ENCODE results near the gene PTPRM. TPM values are rescaled to one million over a fixed set of nuclear protein-coding genes. Genes with fewer than 3 reads are reported as not detected.

The PTPRM gene
- total RNA-seq, 1 experiment from 2014 or later, result 100.0 TPM

GRCh38 chr18:7742224-7742623, 175.1 kb downstream of the PTPRM start:
- no peak for TF ChIP-seq CTCF (IDR thresholded peaks at IDR 0.05; ENCODE audit: insufficient read depth in 1 of 2, low read depth in 1 of 2, low read length in 1 of 2, severe bottlenecking in 1 of 2, unreplicated experiment in 1 of 2)
- H3K27ac Mint-ChIP-seq (ENCODE audit: unreplicated experiment), result no peak overlapping the region
- intact Hi-C loops (cut with micrococcal nuclease; ENCODE audit: unreplicated experiment), result no loop called here
- H3K4me1 Mint-ChIP-seq (ENCODE audit: low read depth, unreplicated experiment), result peaks cover 40% of the 10 kb centered on the region
- BruUV-seq (replicated peaks), result no TSS peak
- peaks cover 22% of the 10 kb centered on the region for H3K36me3 Mint-ChIP-seq (ENCODE audit: insufficient read depth, unreplicated experiment)
- H3K4me3 Mint-ChIP-seq (ENCODE audit: unreplicated experiment), result no peak overlapping the region
- Histone ChIP-seq H3K4me3 (ENCODE audit: low read depth, low read length) (no peak overlapping the region), H3K4me1 (peaks cover 42% of the 10 kb centered on the region), H3K36me3 (ENCODE audit: control insufficient read depth, insufficient read depth, low read length) (no peaks in the 10 kb centered on the region), H3K9me3 (peaks cover 13% of the 10 kb centered on the region), H3K27me3 (replicated peaks; ENCODE audit: control insufficient read depth, insufficient read depth, low read length) (no peaks in the 10 kb centered on the region)
- no peaks in the 10 kb centered on the region for H3K27me3 Mint-ChIP-seq (ENCODE audit: insufficient read depth, unreplicated experiment)
- POLR2A ChIA-PET, result no interaction called here
- DNase-seq, result no peak
- CTCF ChIA-PET, result no interaction called here
- H3K9me3 Mint-ChIP-seq (ENCODE audit: unreplicated experiment), result peaks cover 13% of the 10 kb centered on the region

GRCh38 chr18:7743256-7743655, 176.1 kb downstream of the PTPRM start:
- Histone ChIP-seq H3K9me3 (peaks cover 13% of the 10 kb centered on the region), H3K4me1 (peaks cover 43% of the 10 kb centered on the region), H3K27me3 (replicated peaks; ENCODE audit: control insufficient read depth, insufficient read depth, low read length) (no peaks in the 10 kb centered on the region), H3K36me3 (ENCODE audit: control insufficient read depth, insufficient read depth, low read length) (no peaks in the 10 kb centered on the region), H3K4me3 (ENCODE audit: low read depth, low read length) (no peak overlapping the region)
- Mint-ChIP-seq H3K36me3 (ENCODE audit: insufficient read depth, unreplicated experiment) (peaks cover 27% of the 10 kb centered on the region), H3K4me3 (ENCODE audit: unreplicated experiment) (no peak overlapping the region), H3K4me1 (ENCODE audit: low read depth, unreplicated experiment) (peaks cover 42% of the 10 kb centered on the region), H3K9me3 (ENCODE audit: unreplicated experiment) (peaks cover 13% of the 10 kb centered on the region), H3K27ac (ENCODE audit: unreplicated experiment) (no peak overlapping the region), H3K27me3 (ENCODE audit: insufficient read depth, unreplicated experiment) (no peaks in the 10 kb centered on the region)
- intact Hi-C loops (cut with micrococcal nuclease; ENCODE audit: unreplicated experiment), result no loop called here
- BruUV-seq (replicated peaks), result no TSS peak
- DNase-seq, result no peak
- POLR2A ChIA-PET, result interaction anchor here (0.5 kb wide), 1 partner anchor 101 kb away, joined by 4 read pairs; no protein-coding TSS in a partner anchor
- CTCF ChIA-PET, result no interaction called here
- no peak for TF ChIP-seq CTCF (IDR thresholded peaks at IDR 0.05; ENCODE audit: insufficient read depth in 1 of 2, low read depth in 1 of 2, low read length in 1 of 2, severe bottlenecking in 1 of 2, unreplicated experiment in 1 of 2)

- intact Hi-C loops (cut with micrococcal nuclease; ENCODE audit: unreplicated experiment), result no loop called here
- CTCF ChIA-PET, result no interaction called here
- Mint-ChIP-seq H3K9me3 (ENCODE audit: unreplicated experiment) (peaks cover 13% of the 10 kb centered on the region), H3K27ac (ENCODE audit: unreplicated experiment) (no peak overlapping the region), H3K36me3 (ENCODE audit: insufficient read depth, unreplicated experiment) (peaks cover 23% of the 10 kb centered on the region), H3K27me3 (ENCODE audit: insufficient read depth, unreplicated experiment) (no peaks in the 10 kb centered on the region), H3K4me1 (ENCODE audit: low read depth, unreplicated experiment) (peaks cover 47% of the 10 kb centered on the region), H3K4me3 (ENCODE audit: unreplicated experiment) (no peak overlapping the region)
- TF ChIP-seq CTCF (IDR thresholded peaks at IDR 0.05; ENCODE audit: insufficient read depth in 1 of 2, low read depth in 1 of 2, low read length in 1 of 2, severe bottlenecking in 1 of 2, unreplicated experiment in 1 of 2), result no peak
- peaks cover 13% of the 10 kb centered on the region for H3K9me3 ChIP-seq
- POLR2A ChIA-PET, result no interaction called here
- no peaks in the 10 kb centered on the region for H3K36me3 ChIP-seq (ENCODE audit: control insufficient read depth, insufficient read depth, low read length)
- H3K4me1 ChIP-seq, result peaks cover 50% of the 10 kb centered on the region
- H3K27me3 ChIP-seq (replicated peaks; ENCODE audit: control insufficient read depth, insufficient read depth, low read length), result no peaks in the 10 kb centered on the region
- H3K4me3 ChIP-seq (ENCODE audit: low read depth, low read length), result no peak overlapping the region
- no peak for DNase-seq
- no TSS peak for BruUV-seq (replicated peaks)
Measured at GRCh38 chr18:7746106-7746505, 179.0 kb downstream of the PTPRM start.

Data from Caco-2 (cell line).